Stimulated activated naive B cell treated with anti-CD40 and anti-IgM and Interleukin-4, amounts not matched to agents 10 μg/mL and 1 μg/mL and 100 μg/mL, for 72 hours (primary cell): ENCODE data around the gene MAN1A1.
"Not testable (repeated sequence)": the region's sequence is repeated elsewhere in the genome, so short reads cannot be mapped to it uniquely, and the experiment has no call there.

Experiments used
- ATAC-seq, 2 donors: fragments of 150-1000 bp; cut with Tn5 transposase; replicated peaks; 2 replicates each; pipeline ENCODE4 v1.10.0; 2021; ENCODE audit warnings: moderate library complexity in 1 of 2
- DNase-seq: peaks from one replicate; pipeline ENCODE4 v3.0.0; 2021
- H3K27ac Mint-ChIP-seq: one replicate; pipeline ENCODE4 v1.8.0; 2022; ENCODE audit warnings: mild to moderate bottlenecking, mixed read lengths
- H3K27me3 Mint-ChIP-seq, 2 donors: one replicate each; pipeline ENCODE4 v1.8.0; 2022; ENCODE audit warnings: mixed read lengths in 2 of 2
- H3K36me3 Mint-ChIP-seq, 2 donors: one replicate each; pipeline ENCODE4 v1.8.0; 2022; ENCODE audit warnings: mixed read lengths in 2 of 2, mild to moderate bottlenecking in 1 of 2
- H3K4me1 Mint-ChIP-seq, 2 donors: one replicate each; pipeline ENCODE4 v1.8.0; 2022; ENCODE audit warnings: mixed read lengths in 2 of 2, mild to moderate bottlenecking in 1 of 2
- H3K4me3 Mint-ChIP-seq, 2 donors: one replicate each; pipeline ENCODE4 v1.8.0; 2022; ENCODE audit warnings: mild to moderate bottlenecking in 2 of 2, mixed read lengths in 2 of 2, moderate library complexity in 1 of 2
- H3K9me3 Mint-ChIP-seq, 2 donors: one replicate each; pipeline ENCODE4 v1.8.0; 2022; ENCODE audit warnings: mixed read lengths in 2 of 2, mild to moderate bottlenecking in 1 of 2

The MAN1A1 gene

GRCh38 chr6:119294984-119295383 lies 54.6 kb downstream of the MAN1A1 start:
- H3K4me1 Mint-ChIP-seq: peaks cover 1 to 6% of the 10 kb centered on the region in 2 donors
- no peak overlapping the region for H3K27ac Mint-ChIP-seq
- DNase-seq (no peak), ATAC-seq (no peak)
- no peaks in the 10 kb centered on the region for H3K9me3 Mint-ChIP-seq
- H3K36me3 Mint-ChIP-seq: peaks cover 31 to 37% of the 10 kb centered on the region in 2 donors
- H3K27me3 Mint-ChIP-seq: no peaks in the 10 kb centered on the region
- H3K4me3 Mint-ChIP-seq: no peak overlapping the region

GRCh38 chr6:119291060-119291459 lies 58.5 kb downstream of the MAN1A1 start:
- not testable (repeated sequence) for H3K9me3 Mint-ChIP-seq, H3K27ac Mint-ChIP-seq, H3K4me1 Mint-ChIP-seq, DNase-seq, ATAC-seq, H3K27me3 Mint-ChIP-seq, H3K4me3 Mint-ChIP-seq
- peaks cover 33 to 49% of the 10 kb centered on the region in 2 donors for H3K36me3 Mint-ChIP-seq

DNA sequence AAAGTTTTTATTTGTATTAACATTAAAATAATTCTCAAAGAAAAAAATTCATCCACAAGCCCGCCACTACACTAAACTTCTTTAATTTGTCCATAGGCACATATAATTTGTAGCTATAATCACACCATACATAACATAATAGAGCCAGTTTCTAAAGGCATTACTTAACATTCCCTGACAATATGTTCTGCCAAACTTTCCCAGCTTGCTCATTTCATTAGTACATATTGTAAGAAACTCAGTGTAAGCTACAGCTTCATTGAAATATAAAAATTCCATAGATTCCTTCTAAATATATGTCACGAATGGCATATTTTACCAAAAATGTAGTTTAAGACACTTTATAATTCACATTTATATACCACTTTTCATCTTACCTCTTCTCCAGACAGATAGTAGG lies 59.3 kb downstream of the MAN1A1 start:
- no peak overlapping the region for H3K27ac Mint-ChIP-seq
- H3K4me3 Mint-ChIP-seq: no peak overlapping the region
- H3K9me3 Mint-ChIP-seq: no peaks in the 10 kb centered on the region
- DNase-seq (no peak), ATAC-seq (no peak)
- no peaks in the 10 kb centered on the region for H3K27me3 Mint-ChIP-seq
- H3K36me3 Mint-ChIP-seq: peaks cover 33 to 52% of the 10 kb centered on the region in 2 donors
- H3K4me1 Mint-ChIP-seq: no peaks in the 10 kb centered on the region

GRCh38 chr6:119289651-119290050 lies 59.9 kb downstream of the MAN1A1 start:
- Mint-ChIP-seq H3K4me3 (no peak overlapping the region), H3K9me3 (peaks cover 0 to 2% of the 10 kb centered on the region in 2 donors)

DNA sequence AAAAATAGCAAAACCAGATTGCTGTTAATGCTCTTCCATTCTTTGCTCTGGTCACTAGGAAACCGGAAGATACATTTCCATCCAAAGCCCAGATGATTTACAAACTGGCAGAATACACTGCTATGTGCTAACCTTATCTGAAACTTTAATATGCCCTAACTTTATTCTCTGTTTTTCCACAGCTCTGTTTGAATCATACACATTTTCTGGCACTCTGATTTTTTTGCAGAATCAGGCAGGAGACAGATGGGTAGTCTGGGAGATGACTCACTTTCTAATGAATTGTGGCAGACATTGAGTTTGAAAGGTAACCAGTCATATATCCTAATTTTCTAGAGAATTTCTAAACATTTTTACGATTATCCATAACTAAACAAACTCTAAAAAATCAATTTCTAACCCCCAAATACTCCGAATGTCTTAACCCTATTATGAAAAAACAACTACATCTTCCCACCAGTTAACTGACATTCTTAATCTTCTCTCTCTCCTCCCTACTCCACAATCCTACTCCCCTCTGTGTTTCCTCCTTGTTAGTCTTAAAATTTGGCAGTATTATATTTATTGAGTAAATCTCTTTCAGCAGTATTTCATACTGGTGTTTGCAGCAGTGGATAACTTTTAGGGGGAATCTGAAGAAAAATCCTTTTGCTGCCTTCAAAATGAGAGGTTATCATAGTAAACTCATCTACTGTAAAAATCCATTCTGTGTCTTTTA lies 63.5 kb downstream of the MAN1A1 start:
- no peak for DNase-seq
- Mint-ChIP-seq H3K27ac (no peak overlapping the region), H3K4me1 (peaks cover 9 to 12% of the 10 kb centered on the region in 2 donors), H3K36me3 (peaks cover 34 to 58% of the 10 kb centered on the region in 2 donors), H3K27me3 (no peaks in the 10 kb centered on the region), H3K9me3 (peaks cover 0 to 2% of the 10 kb centered on the region in 2 donors), H3K4me3 (no peak overlapping the region)
- no peak for ATAC-seq

More at GRCh38 chr6:119289651-119290050, 59.9 kb downstream of the MAN1A1 start:
- Mint-ChIP-seq H3K27me3 (no peaks in the 10 kb centered on the region), H3K4me1 (no peaks in the 10 kb centered on the region), H3K36me3 (peaks cover 33 to 54% of the 10 kb centered on the region in 2 donors), H3K27ac (no peak overlapping the region)
- no peak for ATAC-seq
- DNase-seq: no peak

DNA sequence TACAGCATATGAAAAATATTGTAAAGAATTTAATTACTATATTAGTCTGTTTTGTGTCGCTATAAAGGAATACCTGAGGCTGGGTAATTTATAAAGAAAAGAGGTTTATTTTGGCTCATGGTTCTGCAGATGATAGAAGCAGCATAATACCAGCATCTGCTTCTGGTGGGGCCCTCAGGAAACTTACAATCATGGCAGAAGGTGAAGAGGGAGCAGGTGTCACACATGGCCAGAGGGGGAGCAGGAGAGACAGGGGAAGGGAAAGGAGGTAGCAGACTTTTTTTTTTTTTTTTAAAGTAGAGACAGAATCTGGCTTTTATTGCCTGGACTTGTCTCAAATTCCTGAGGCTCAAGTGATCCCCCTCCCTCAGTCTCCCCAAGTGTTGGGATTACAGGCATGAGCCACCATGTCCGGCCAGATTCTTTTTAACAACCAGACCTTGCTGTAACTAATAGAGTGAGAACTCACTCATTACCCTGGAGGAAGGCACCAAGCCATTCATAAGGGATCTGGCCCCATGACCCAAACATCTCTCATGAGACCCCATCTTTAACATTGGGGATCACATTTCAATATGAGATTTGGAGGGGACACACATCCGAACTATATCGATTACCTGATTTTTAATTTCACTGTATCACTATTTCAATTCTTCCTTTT lies 64.6 kb downstream of the MAN1A1 start:
- peaks cover 34 to 56% of the 10 kb centered on the region in 2 donors for H3K36me3 Mint-ChIP-seq
- H3K9me3 Mint-ChIP-seq: peaks cover 0 to 2% of the 10 kb centered on the region in 2 donors
- H3K4me1 Mint-ChIP-seq: peaks cover 9 to 12% of the 10 kb centered on the region in 2 donors
- no peaks in the 10 kb centered on the region for H3K27me3 Mint-ChIP-seq
- peak in 1 of 2 donors; percentile 42 for ATAC-seq
- DNase-seq: no peak
- H3K27ac Mint-ChIP-seq: no peak overlapping the region
- no peak overlapping the region for H3K4me3 Mint-ChIP-seq

- no peak overlapping the region for H3K4me3 Mint-ChIP-seq
- DNase-seq: no peak
- no peaks in the 10 kb centered on the region for H3K27me3 Mint-ChIP-seq
- H3K27ac Mint-ChIP-seq: no peak overlapping the region
- no peak for ATAC-seq
- peaks cover 32 to 49% of the 10 kb centered on the region in 2 donors for H3K36me3 Mint-ChIP-seq
- H3K9me3 Mint-ChIP-seq: peaks cover 0 to 2% of the 10 kb centered on the region in 2 donors
- H3K4me1 Mint-ChIP-seq: peaks cover 9 to 12% of the 10 kb centered on the region in 2 donors
Observed at GRCh38 chr6:119283979-119284545, 65.5 kb downstream of the MAN1A1 start.

GRCh38 chr6:119283214-119283613 lies 66.3 kb downstream of the MAN1A1 start:
- peaks cover 9 to 12% of the 10 kb centered on the region in 2 donors for H3K4me1 Mint-ChIP-seq
- no peak overlapping the region for H3K4me3 Mint-ChIP-seq
- peaks cover 0 to 2% of the 10 kb centered on the region in 2 donors for H3K9me3 Mint-ChIP-seq
- H3K36me3 Mint-ChIP-seq: peaks cover 32 to 49% of the 10 kb centered on the region in 2 donors
- no peaks in the 10 kb centered on the region for H3K27me3 Mint-ChIP-seq
- ATAC-seq (no peak), DNase-seq (no peak)
- H3K27ac Mint-ChIP-seq: no peak overlapping the region

DNA sequence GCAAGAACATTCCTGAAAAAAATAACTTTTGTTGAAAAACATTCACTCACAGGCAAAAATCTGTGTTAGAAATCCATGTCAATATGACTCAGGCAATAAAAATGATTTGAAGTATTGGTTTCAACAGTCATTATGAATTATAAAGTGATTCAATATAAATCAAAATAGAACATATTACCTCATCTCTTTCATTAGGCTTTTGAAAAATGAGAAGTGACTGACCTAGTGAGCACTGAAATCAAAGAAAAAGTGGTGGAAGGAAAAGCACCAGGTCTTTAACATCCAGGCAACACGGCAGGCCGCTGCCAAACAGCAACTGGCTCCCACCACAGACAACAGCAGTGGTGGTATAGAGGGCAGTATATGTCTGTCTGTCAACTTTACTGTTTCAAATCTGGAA lies 68.9 kb downstream of the MAN1A1 start:
- DNase-seq (no peak), ATAC-seq (no peak)
- no peaks in the 10 kb centered on the region for H3K27me3 Mint-ChIP-seq
- no peak overlapping the region for H3K4me3 Mint-ChIP-seq
- H3K9me3 Mint-ChIP-seq: peaks cover 0 to 5% of the 10 kb centered on the region in 2 donors
- peaks cover 9 to 12% of the 10 kb centered on the region in 2 donors for H3K4me1 Mint-ChIP-seq
- no peak overlapping the region for H3K27ac Mint-ChIP-seq
- H3K36me3 Mint-ChIP-seq: peaks cover 28 to 38% of the 10 kb centered on the region in 2 donors

GRCh38 chr6:119280080-119280479 lies 69.5 kb downstream of the MAN1A1 start:
- no peak overlapping the region for H3K27ac Mint-ChIP-seq

DNA sequence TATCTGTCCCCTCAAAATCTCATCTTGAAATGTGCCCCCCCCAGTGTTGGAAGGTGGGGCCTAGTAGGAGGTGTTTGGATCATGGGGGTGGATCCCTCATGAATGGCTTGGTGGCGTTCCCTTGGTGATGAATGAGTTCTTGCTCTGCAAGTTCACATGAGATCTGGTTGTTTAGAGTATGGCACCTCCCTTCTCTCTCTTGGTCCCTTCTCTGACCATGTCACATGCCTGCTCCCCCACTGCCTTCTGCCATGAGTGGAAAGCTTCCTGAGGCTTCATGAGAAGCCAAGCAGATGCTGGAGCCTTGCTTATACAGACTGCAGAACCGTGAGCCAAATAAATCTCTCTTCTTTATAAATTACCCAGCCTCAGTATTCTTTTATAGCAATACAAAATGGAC lies 70.9 kb downstream of the MAN1A1 start:
- Mint-ChIP-seq H3K9me3 (peaks cover 0 to 6% of the 10 kb centered on the region in 2 donors), H3K4me3 (no peak overlapping the region), H3K27ac (no peak overlapping the region), H3K36me3 (peaks cover 30 to 33% of the 10 kb centered on the region in 2 donors), H3K4me1 (peaks cover 6 to 8% of the 10 kb centered on the region in 2 donors), H3K27me3 (no peaks in the 10 kb centered on the region)
- ATAC-seq (no peak), DNase-seq (no peak)

More at GRCh38 chr6:119280080-119280479, 69.5 kb downstream of the MAN1A1 start:
- peaks cover 31 to 39% of the 10 kb centered on the region in 2 donors for H3K36me3 Mint-ChIP-seq
- ATAC-seq (no peak), DNase-seq (no peak)
- no peak overlapping the region for H3K4me3 Mint-ChIP-seq
- H3K27me3 Mint-ChIP-seq: no peaks in the 10 kb centered on the region
- peaks cover 0 to 6% of the 10 kb centered on the region in 2 donors for H3K9me3 Mint-ChIP-seq
- peaks cover 9 to 12% of the 10 kb centered on the region in 2 donors for H3K4me1 Mint-ChIP-seq

- peaks cover 29 to 31% of the 10 kb centered on the region in 2 donors for H3K36me3 Mint-ChIP-seq
- no peak for ATAC-seq
- peaks cover 0 to 3% of the 10 kb centered on the region in 2 donors for H3K4me1 Mint-ChIP-seq
- peaks cover 3 to 9% of the 10 kb centered on the region in 2 donors for H3K9me3 Mint-ChIP-seq
- H3K4me3 Mint-ChIP-seq: no peak overlapping the region
- DNase-seq: no peak
- H3K27ac Mint-ChIP-seq: no peak overlapping the region
- H3K27me3 Mint-ChIP-seq: no peaks in the 10 kb centered on the region
Observed at GRCh38 chr6:119277052-119277451, 72.5 kb downstream of the MAN1A1 start.

GRCh38 chr6:119276211-119276610 lies 73.3 kb downstream of the MAN1A1 start:
- Mint-ChIP-seq H3K9me3 (peaks cover 4 to 11% of the 10 kb centered on the region in 2 donors), H3K27me3 (no peaks in the 10 kb centered on the region), H3K4me1 (peaks cover 0 to 1% of the 10 kb centered on the region in 2 donors), H3K36me3 (peaks cover 32% of the 10 kb centered on the region in 2 donors), H3K27ac (no peak overlapping the region), H3K4me3 (no peak overlapping the region)
- ATAC-seq: no peak
- DNase-seq: no peak

- DNase-seq (no peak), ATAC-seq (no peak)
- Mint-ChIP-seq H3K4me1 (peaks cover under 1 to 1% of the 10 kb centered on the region in 2 donors), H3K27me3 (no peaks in the 10 kb centered on the region), H3K4me3 (no peak overlapping the region), H3K27ac (no peak overlapping the region), H3K9me3 (peaks cover 11 to 13% of the 10 kb centered on the region in 2 donors), H3K36me3 (peaks cover 40 to 45% of the 10 kb centered on the region in 2 donors)
Observed at GRCh38 chr6:119274197-119274595, 75.4 kb downstream of the MAN1A1 start.
